NK-92 treated with Interleukin-12 subunit alpha and Interleukin-12 subunit beta, amount 100 ng/mL, for 24 hours (cell line): ENCODE results near the gene HDAC5.
A peak's percentile ranks its signal among the peaks of the same experiment; 100 is the strongest.
"Not testable (repeated sequence)": the region's sequence is repeated elsewhere in the genome, so short reads cannot be mapped to it uniquely, and the experiment has no call there.

Experiments used
- DNase-seq: peaks from one replicate; lab custom pipeline; 2025; lab: John Stamatoyannopoulos, UW

Gene HDAC5

GRCh38 chr17:44123356-44124117 lies at the start of gene HDAC5:
TSS of gene HDAC5 (minus strand) at chr17:44123641. CDS start at chr17:44117515, 6,126 bp downstream.
- DNase-seq, result peak; percentile 94

- no peak for DNase-seq
Measured at GRCh38 chr17:44171931-44172455, 48.6 kb upstream of the HDAC5 start.

- DNase-seq, result no peak
Measured at GRCh38 chr17:44170499-44171201, 47.2 kb upstream of the HDAC5 start, which contains the start of gene ASB16. TSS of gene ASB16 (plus strand) at chr17:44170704. CDS start at chr17:44170790, 86 bp downstream.

- DNase-seq, result no peak
Measured at GRCh38 chr17:44170135-44170498, 46.7 kb upstream of the HDAC5 start.

GRCh38 chr17:44167181-44167861 lies 43.9 kb upstream of the HDAC5 start:
- DNase-seq, result no peak

- no peak for DNase-seq
Measured at GRCh38 chr17:44164476-44164875, 41.0 kb upstream of the HDAC5 start.

GRCh38 chr17:44159519-44160210 lies 36.2 kb upstream of the HDAC5 start:
- no peak for DNase-seq

- DNase-seq, result no peak
Measured at GRCh38 chr17:44155488-44155887, 32.0 kb upstream of the HDAC5 start.

- DNase-seq, result no peak
Measured at GRCh38 chr17:44152875-44153274, 29.4 kb upstream of the HDAC5 start.

- DNase-seq, result no peak
Measured at GRCh38 chr17:44149750-44150329, 26.4 kb upstream of the HDAC5 start.

- not testable (repeated sequence) for DNase-seq
Measured at GRCh38 chr17:44149066-44149465, 25.6 kb upstream of the HDAC5 start.

- no peak for DNase-seq
Measured at GRCh38 chr17:44147812-44148211, 24.4 kb upstream of the HDAC5 start.

GRCh38 chr17:44146375-44147346 lies 23.2 kb upstream of the HDAC5 start:
- no peak for DNase-seq

- DNase-seq, result no peak
Measured at GRCh38 chr17:44144966-44145739, 21.7 kb upstream of the HDAC5 start.

- DNase-seq, result not testable (repeated sequence)
Measured at GRCh38 chr17:44143921-44144320, 20.5 kb upstream of the HDAC5 start.

GRCh38 chr17:44137891-44138709 lies 14.7 kb upstream of the HDAC5 start:
- DNase-seq, result peak; percentile 9

GRCh38 chr17:44134752-44135568 lies 11.5 kb upstream of the HDAC5 start:
- no peak for DNase-seq
